GM12874 (cell line): ENCODE measurements around the gene HAP1.

Source experiments
- CTCF ChIP-seq: IDR thresholded peaks from 2 replicates; pipeline ENCODE4 v1.5.1; 2011; ENCODE audit warnings: low read depth, mild to moderate bottlenecking, control low read depth, low read length, moderate library complexity; ENCODE audit not compliant: insufficient read depth

The HAP1 gene

DNA sequence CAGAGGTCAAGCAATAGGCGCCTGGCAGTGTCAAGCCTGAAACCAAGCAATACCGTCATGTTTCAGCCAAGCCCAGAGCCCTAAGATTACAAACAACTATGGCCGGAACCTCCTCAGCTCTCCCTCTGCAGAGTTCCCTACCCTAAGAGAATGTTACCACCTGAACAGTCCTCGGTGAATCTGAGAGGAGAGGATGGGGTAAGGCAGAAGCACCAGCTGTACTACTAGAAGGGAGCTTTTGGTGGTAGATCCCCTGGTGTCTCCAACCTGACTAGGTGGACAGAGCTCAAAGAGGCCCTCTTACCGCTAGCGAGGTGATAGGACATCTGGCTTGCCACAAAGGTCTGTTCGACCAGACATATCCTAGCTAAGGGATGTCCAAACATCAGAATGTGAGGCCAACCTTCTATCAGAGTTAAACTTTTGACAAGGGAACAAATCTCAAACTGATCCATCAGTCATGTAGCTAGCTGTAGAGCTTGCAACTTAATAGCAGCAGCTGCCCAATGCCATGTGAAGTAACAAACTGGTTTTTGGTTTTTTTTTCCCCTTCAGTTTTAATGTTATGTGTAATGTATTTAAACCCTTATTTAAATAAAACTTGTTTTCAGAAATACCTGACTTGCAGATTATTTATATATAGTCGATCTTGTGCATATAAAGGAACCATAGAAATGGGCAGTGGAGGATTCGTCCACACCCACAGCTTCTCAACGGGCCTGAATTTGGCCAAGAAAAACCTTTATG, 43.2 kb downstream of the HAP1 start:
- no peak for TF ChIP-seq CTCF

- no peak for TF ChIP-seq CTCF
These were observed 43.9 kb downstream of the HAP1 start for GRCh38 chr17:41690497-41690896.

GRCh38 chr17:41689497-41690299, 44.7 kb downstream of the HAP1 start:
- TF ChIP-seq CTCF, result peak; percentile 58

- TF ChIP-seq CTCF, result no peak
These were observed 45.6 kb downstream of the HAP1 start, which contains the start of gene EIF1 for GRCh38 chr17:41688641-41689496. TSS of gene EIF1 (plus strand) at chr17:41688885. CDS start at chr17:41689039, 154 bp downstream.

- peak; percentile 40 for TF ChIP-seq CTCF
These were observed 46.4 kb downstream of the HAP1 start for GRCh38 chr17:41687828-41688640.

- TF ChIP-seq CTCF, result no peak
These were observed 48.2 kb downstream of the HAP1 start for GRCh38 chr17:41686281-41686680.
